Testis (tissue), 3 donors: Measurements from ENCODE around the gene CHRM2. TPM values are rescaled to one million over a fixed set of nuclear protein-coding genes. Genes with fewer than 3 reads are reported as not detected.

ENCODE experiments used
- DNase-seq: peaks from one replicate; pipeline ENCODE4 v3.0.0-alpha.2; 2019
- H3K27ac ChIP-seq, 2 donors: fragments of 200-600 bp; sonication (generic); one replicate each; pipeline ENCODE4 v1.5.1; 2019
- H3K27me3 ChIP-seq: fragments of 200-600 bp; sonication (generic); one replicate; pipeline ENCODE4 v1.5.1; 2019
- H3K36me3 ChIP-seq: fragments of 200-600 bp; sonication (generic); one replicate; pipeline ENCODE4 v1.5.1; 2017; ENCODE audit warnings: low read depth; ENCODE audit errors: missing control alignments
- H3K4me1 ChIP-seq: fragments of 200-600 bp; sonication (generic); one replicate; pipeline ENCODE4 v1.5.1; 2019
- H3K4me3 ChIP-seq, 2 donors: fragments of 200-600 bp; sonication (generic); one replicate each; pipeline ENCODE4 v1.5.1; 2017 to 2019
- H3K9me3 ChIP-seq: fragments of 200-600 bp; sonication (generic); one replicate; pipeline ENCODE4 v1.5.1; 2017
- CTCF ChIP-seq, 3 experiments: fragments of 450-650 bp in 2 of 3; fragments of 200-600 bp in 1 of 3; sonication (generic) in 1 of 3; IDR thresholded peaks; one replicate each; pipeline ENCODE4 v1.5.1; 2016 to 2019; ENCODE audit warnings: antibody characterized with exemption in 3 of 3, mild to moderate bottlenecking in 2 of 3, moderate library complexity in 1 of 3
- POLR2A ChIP-seq: fragments of 450-650 bp; IDR thresholded peaks from one replicate; pipeline ENCODE4 v1.6.1; 2017; ENCODE audit warnings: antibody characterized with exemption, mild to moderate bottlenecking, moderate library complexity
- WGBS, 2 donors: methylation state at CpG; one replicate each; pipeline ENCODE4 v1.1.5; 2018; 5-methylcytosine and 5-hydroxymethylcytosine counted together
- intact Hi-C: fragments of 100-400 bp; cut with DNase I; formaldehyde crosslinking; loops from one replicate; pipeline ENCODE4 v1.15.1; 2023; ENCODE audit warnings: low total_unique reads
- polyA plus RNA-seq: library from polyadenylated mRNA; stranded (reverse); fragments of 350-450 nt; fragmentation: Illumina TruSeq; extraction: RNeasy Lipid Tissue Mini Kit (QIAGEN cat#74804); gene quantifications from one replicate; pipeline ENCODE4 v1.2.3, GENCODE V29; 2014; ENCODE audit warnings: low read depth, low replicate concordance; ENCODE audit not compliant: insufficient read depth
- total RNA-seq, 2 donors: library from RNA; depleted of rRNA; stranded (reverse); fragments of >200 nt; gene quantifications; one replicate each; pipeline ENCODE4 v1.2.3, GENCODE V29; 2016

Gene CHRM2
- total and polyA plus RNA-seq, 3 donors from 2014 or later: 0.31 to 1.7 (median 0.55) TPM

GRCh38 chr7:136877509-136877908, 9.1 kb downstream of the CHRM2 start:
- Histone ChIP-seq H3K27ac (no peak overlapping the region), H3K4me3 (no peak overlapping the region), H3K27me3 (no peaks in the 10 kb centered on the region), H3K4me1 (peaks cover 12% of the 10 kb centered on the region), H3K36me3 (no peaks in the 10 kb centered on the region), H3K9me3 (no peaks in the 10 kb centered on the region)
- 55 to 63% methylated on average over 1 of the region's 1 CpG for WGBS, 2 donors
- DNase-seq: no peak
- intact Hi-C loops: no loop called here
- TF ChIP-seq POLR2A: no peak
- TF ChIP-seq CTCF (IDR thresholded peaks at IDR 0.05): no peak

- Histone ChIP-seq H3K4me1 (peaks cover 12% of the 10 kb centered on the region), H3K4me3 (no peak overlapping the region), H3K36me3 (no peaks in the 10 kb centered on the region), H3K9me3 (no peaks in the 10 kb centered on the region), H3K27me3 (no peaks in the 10 kb centered on the region), H3K27ac (no peak overlapping the region)
- no peak for DNase-seq
- TF ChIP-seq CTCF (IDR thresholded peaks at IDR 0.05): no peak
- TF ChIP-seq POLR2A: no peak
- intact Hi-C loops: no loop called here
- WGBS, 2 donors: 53 to 54% methylated on average over 2 of the region's 2 CpGs
Measured at GRCh38 chr7:136877990-136878389, 9.5 kb downstream of the CHRM2 start.

- no peaks in the 10 kb centered on the region for H3K36me3 ChIP-seq
- intact Hi-C loops: no loop called here
- no peaks in the 10 kb centered on the region for H3K9me3 ChIP-seq
- no peak overlapping the region for H3K4me3 ChIP-seq
- H3K27me3 ChIP-seq: no peaks in the 10 kb centered on the region
- no peak overlapping the region for H3K27ac ChIP-seq
- TF ChIP-seq POLR2A (no peak), CTCF (IDR thresholded peaks at IDR 0.05) (no peak)
- DNase-seq: no peak
- peaks cover 12% of the 10 kb centered on the region for H3K4me1 ChIP-seq
- WGBS, 2 donors: 77 to 84% methylated on average over 1 of the region's 1 CpG
Measured at GRCh38 chr7:136878878-136879277, 10.4 kb downstream of the CHRM2 start.

- H3K9me3 ChIP-seq: no peaks in the 10 kb centered on the region
- 81 to 89% methylated on average over 3 of the region's 3 CpGs for WGBS, 2 donors
- H3K4me3 ChIP-seq: no peak overlapping the region
- peaks cover 5% of the 10 kb centered on the region for H3K4me1 ChIP-seq
- H3K27ac ChIP-seq: no peak overlapping the region
- no peaks in the 10 kb centered on the region for H3K27me3 ChIP-seq
- no peak for DNase-seq
- no peaks in the 10 kb centered on the region for H3K36me3 ChIP-seq
- no peak for TF ChIP-seq POLR2A
- no peak for TF ChIP-seq CTCF (IDR thresholded peaks at IDR 0.05)
- intact Hi-C loops: no loop called here
Measured at GRCh38 chr7:136883046-136883445, 14.6 kb downstream of the CHRM2 start.

GRCh38 chr7:136884492-136884891, 16.0 kb downstream of the CHRM2 start:
- Histone ChIP-seq H3K27me3 (no peaks in the 10 kb centered on the region), H3K4me3 (no peak overlapping the region), H3K36me3 (no peaks in the 10 kb centered on the region), H3K9me3 (no peaks in the 10 kb centered on the region), H3K27ac (no peak overlapping the region), H3K4me1 (peaks cover 4% of the 10 kb centered on the region)
- intact Hi-C loops: no loop called here
- 22 to 33% methylated on average over 1 of the region's 1 CpG for WGBS, 2 donors
- no peak for TF ChIP-seq CTCF (IDR thresholded peaks at IDR 0.05)
- no peak for TF ChIP-seq POLR2A
- no peak for DNase-seq
